HG03521 (cell line): ENCODE results near the gene ABL1.
"Not testable (repeated sequence)": the region's sequence is repeated elsewhere in the genome, so short reads cannot be mapped to it uniquely, and the experiment has no call there.

ENCODE experiments used
- ATAC-seq: cut with Tn5 transposase; IDR thresholded peaks from one replicate; pipeline ENCODE4 v1.9.1; 2021; ENCODE audit warnings: mild to moderate bottlenecking, moderate library complexity; ENCODE audit not compliant: unreplicated experiment

The ABL1 gene

DNA sequence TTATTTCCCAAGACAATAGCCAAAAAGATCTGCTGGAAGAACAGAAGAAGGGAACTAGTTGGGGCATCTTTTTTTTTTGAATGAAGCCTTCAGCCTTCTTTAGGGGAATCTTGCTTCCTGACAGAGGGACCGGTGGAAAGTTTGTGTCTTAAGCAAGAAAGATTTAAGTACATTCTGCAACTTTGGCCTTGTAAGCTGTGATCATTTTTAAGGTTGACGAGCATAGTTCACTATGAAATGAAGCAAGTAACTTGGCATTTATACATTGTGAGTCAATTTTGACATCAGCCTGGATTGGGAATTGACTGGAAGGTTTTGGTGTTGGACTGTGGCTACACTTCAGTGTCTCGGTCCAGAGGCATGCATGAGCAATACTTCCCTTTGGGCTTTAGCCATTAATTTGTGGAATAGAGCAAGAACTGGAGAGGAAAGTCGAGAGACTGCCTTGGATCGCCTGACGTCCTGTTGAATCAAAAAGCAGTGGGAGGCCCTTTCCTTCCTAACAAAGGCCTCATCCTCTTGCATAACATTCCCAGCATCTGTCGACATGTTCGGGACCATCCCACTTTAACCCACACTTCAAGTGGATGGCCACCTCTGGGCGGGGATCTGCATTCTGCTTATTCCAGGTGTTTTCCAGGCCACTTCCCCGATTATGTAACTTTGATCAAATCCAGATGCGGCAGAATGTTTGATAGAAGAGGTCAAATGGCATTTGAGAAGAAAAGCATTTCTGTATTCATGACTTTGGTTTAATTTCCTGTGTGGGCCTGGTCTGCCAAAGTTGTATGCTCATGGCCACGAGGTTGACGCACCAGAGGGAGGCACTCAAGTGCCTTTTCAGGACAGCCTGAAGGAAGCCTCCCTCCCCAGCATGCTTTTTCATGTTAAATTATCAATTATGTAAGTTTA is 12.5 kb downstream of the ABL1 start:
- ATAC-seq, result no peak

DNA sequence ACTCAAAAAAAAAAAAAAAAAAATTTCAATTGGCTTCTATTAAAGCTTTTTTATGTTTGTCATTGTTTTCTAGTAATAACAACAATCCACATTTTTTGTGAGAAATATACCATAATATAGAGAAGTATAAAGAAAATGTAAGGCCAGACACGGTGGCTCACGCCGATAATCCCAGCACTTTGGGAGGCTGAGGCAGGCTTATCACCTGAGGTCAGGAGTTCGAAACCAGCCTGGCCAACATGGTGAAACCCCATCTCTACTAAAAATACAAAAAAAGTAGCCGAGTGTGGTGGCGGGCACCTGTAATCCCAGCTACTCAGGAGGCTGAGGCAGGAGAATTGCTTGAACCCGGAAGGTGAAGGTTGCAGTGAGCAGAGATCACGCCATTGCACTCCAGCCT is 13.5 kb downstream of the ABL1 start:
- not testable (repeated sequence) for ATAC-seq

DNA sequence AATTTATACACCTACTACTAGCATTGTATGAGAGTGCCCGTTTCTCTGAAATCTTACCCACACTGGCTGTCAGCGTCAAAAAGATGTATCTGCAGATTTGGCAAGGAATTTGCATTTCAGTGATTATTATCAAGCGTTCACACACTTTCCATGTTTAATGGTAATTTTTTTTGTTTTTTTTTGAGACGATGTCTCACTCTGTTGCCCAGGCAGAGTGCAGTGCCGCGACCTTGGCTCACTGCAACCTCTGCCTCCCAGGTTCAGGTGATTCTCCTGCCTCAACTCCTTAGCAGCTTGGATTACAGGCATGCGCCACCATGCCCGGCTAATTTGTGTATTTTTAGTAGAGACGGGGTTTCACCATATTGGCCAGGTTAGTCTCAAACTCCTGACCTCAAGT is 14.3 kb downstream of the ABL1 start:
- ATAC-seq, result no peak

DNA sequence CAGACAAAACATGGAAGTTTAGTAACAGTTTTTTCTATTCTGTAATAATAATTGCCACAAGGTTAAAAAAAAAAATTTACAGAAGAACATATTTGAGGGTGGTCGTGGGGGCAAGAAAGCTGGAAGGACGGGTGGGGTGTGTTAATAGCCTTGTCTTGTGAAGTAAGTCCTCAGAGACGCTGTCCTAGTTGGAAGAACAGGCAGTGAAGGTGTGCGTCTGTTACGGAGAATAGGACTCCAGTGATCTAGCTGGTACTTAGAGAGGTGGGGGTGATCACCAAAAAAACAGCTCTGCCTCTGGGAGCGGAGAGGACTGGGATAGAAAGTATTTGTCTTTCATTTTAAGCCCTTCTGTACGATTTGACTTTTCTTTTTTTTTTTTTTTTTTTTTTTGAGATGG is 17.7 kb downstream of the ABL1 start:
- ATAC-seq, result no peak

DNA sequence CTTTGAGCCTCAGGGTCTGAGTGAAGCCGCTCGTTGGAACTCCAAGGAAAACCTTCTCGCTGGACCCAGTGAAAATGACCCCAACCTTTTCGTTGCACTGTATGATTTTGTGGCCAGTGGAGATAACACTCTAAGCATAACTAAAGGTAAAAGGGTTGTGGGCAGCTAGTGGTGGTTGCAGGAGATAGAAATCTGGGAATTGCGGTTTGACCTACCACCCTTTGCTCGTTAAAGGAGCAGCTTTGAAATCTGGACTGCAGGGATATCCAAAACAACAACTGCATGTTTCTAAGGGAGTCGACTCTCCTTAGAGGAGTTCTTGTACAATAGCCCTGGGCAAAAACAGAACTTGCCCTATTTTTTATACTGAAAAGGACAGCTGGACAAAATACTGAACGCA is 19.0 kb downstream of the ABL1 start:
- no peak for ATAC-seq

DNA sequence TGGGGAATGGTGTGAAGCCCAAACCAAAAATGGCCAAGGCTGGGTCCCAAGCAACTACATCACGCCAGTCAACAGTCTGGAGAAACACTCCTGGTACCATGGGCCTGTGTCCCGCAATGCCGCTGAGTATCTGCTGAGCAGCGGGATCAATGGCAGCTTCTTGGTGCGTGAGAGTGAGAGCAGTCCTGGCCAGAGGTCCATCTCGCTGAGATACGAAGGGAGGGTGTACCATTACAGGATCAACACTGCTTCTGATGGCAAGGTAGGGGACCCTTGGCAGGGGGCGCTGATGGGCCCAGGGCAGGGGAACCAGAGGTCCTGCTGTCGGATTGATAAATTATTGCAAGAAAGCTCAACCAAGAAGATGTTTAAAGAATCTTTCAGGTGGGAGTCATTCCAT is 19.8 kb downstream of the ABL1 start:
- no peak for ATAC-seq

DNA sequence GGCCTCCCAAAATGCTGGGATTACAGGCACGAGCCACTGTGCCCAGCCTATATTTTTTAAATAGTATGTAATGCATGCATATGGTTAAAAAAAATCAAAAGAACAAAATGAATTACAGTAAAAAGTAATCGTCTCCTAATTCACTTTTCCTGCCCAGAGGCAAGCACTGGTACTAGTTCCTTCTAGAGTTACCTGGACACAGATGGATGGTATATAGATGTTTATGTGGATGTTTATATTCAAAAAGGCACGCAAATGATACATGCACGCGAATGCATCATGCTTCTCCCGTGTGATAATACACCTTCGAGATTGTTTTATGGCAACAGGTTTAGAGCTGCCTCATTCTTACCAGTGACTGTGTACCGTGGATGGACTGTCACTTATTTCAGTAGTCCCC is 21.4 kb downstream of the ABL1 start:
- no peak for ATAC-seq

DNA sequence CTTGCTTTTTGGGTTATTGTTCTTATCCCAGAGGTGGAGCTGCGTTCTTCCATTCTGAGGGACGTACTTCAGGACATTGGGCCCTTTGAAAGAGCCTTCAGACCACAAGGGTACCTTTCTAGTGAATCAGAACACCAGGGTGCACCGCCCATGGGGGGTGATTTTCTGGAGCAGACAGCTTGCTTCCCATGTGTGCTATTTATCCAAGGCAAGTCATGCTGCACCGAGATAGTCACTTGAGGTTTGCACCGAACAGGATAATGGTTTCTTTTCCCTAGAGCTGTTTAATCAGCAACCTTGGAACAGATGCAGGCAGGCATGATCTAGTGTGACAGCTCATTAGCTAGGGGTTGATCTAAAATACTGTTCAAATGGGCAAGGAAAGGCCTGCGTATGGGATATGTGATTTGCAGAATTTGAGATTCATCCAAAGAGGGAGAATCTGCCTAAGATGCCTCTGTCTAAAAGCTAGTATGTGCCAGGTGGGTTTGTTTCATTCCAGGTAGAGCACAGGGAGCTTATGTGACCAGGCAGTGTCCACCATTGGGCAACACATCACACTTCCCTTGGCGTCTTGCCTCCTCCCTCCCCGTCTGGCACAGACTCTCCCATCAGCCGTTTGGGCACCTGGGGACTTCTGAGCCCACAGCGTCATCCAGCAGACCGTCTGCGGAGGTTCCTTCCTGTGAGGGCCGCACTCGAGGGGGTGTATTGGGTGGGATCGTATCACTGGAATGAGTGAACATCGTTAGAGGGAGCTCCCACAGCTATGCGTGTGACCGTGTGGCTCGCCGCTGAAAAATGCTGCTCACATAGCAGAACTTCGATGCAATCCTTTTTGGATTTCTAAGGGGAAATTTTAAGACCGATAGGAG is 23.0 kb downstream of the ABL1 start:
- no peak for ATAC-seq

DNA sequence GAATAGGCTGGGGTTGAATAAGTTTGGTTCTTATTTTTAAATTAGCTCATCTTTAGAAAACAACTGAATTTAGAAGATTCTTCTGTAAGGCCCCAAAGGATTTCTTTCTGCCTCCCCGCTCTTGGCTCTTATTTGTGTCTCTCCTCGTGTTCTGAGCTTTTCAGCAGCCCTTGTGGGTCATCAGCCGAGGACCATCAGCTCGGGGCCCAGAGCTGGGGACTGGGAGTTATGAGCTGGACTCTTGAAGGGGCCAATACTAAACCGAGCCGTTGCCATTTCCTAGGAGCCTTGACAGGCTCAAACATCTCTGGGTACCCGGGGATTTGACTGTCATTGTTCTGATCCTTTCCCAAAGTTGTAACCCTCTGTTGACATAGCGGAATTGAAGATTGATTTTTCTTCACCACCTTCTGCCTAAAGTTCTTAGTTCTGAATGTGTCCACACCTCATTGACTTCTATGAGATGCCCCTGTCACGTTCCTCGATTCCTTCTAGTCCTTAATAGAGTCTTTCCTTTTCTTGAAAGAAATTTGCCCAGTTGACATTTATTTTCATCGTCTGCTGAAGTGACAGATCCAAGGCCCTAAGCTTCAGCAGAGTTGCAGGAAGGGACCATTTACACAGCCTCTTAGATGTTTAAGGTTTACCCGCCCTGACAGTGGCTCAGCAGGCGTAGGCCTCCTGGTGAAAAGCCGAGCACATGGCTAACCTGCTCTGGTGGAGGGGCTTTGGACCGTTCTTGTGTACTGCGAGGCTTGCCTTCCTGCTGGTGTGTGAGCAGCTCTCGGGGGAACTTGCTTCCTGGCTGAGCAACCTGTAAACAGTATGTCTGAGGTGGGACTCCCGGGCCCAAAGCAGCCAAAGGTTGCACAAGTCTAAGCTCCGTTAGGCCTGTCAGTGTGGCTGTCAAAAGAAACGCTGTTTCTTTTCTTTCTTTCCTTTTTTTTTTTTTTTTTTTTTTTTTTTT is 24.0 kb downstream of the ABL1 start:
- no peak for ATAC-seq

DNA sequence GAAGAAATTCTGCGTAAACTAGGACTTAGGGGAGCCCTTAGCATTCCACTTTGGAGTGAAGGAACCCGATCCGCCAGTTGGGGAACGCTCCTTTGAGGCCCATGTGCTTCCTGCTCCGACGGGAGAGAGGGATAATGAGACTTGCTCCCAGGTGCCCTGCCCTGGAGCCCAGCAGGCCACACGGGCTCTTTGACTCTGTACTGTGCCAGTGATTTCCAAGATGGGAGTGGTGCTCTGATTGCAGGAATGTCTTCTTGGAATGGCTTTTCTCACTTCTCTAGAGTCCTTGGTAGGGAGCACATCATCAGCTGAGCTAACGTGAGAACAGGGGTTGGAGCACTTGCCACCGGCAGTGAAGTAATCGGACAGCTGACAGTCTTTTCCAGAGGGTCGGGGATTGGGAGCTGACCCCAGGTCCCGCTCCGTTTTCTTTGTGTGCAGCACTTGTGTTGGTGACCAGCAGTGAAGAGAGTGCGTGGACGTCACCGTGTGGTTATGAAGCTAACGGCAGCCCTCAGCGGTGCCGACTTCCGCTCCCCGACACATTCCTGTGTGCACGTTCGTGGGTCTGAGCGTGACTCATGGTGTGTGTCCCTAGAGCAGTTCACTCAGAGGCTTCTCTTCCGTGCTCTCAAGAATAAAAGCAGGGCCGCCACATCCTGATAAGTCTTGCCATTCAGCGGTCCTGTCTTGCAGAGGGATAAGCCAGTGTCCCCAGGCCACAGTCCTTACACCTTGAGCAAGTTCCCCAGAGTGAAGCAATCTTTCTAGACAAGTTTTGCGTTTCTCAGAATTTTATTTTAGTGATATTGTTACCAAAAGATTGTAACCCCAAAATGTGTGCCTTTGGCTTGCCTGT is 25.6 kb downstream of the ABL1 start:
- no peak for ATAC-seq

DNA sequence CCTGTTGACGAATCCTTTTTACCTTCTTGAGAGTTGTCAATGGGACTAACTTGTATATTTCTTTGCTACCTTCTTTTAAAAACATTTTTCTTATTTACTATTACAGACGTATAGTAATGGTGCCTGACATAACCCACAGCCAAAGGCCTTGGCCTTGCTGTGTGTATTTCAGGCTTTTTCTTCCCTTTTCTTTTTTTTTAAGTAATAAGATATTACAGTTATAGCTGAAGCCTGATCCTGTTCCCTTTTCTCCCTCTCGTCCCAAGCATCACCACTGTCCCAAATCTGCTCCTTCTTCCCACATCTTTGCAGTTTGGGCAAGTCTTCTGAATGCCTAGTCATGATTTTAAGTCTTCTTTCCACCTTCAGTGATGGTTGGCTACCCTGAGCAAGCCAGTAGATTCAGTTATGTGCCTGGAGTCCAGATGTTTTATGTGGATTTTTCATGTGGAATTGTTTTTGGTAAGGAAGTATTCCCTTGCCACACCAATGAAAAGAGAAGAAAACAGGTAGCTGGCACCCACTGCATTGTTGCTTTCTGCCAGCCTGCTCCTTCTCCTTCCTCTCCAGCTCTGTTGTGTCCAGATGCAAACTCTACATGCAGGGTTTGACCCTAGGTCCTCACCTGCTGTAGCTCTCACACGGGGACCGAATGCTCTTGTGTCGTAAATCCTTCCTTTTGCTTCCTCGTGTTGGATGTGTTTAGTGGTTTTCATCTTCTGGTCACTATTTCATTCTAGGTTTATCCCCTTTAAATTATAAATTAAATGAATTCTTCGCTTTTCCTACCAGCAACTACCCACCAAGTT is 26.5 kb downstream of the ABL1 start:
- no peak for ATAC-seq

DNA sequence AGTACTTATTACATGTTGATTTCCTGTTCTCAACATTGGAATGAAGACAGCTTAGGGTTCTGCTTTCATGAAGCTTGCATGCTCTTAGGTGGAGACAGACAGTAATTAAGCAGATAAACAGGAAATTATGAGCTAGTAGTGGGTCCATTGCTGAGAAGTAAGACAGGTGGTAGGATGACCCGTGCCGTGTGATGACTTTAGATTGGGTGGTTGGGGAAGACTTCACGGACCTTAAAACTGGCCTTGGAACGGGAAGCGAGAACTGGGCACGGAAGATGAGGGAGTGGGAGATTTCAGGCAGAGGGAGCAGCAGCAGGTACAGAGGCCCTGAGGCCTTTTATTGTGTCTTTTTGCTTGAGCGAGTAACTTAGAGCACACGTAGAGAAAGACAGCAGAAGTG is 27.2 kb downstream of the ABL1 start:
- ATAC-seq, result no peak

DNA sequence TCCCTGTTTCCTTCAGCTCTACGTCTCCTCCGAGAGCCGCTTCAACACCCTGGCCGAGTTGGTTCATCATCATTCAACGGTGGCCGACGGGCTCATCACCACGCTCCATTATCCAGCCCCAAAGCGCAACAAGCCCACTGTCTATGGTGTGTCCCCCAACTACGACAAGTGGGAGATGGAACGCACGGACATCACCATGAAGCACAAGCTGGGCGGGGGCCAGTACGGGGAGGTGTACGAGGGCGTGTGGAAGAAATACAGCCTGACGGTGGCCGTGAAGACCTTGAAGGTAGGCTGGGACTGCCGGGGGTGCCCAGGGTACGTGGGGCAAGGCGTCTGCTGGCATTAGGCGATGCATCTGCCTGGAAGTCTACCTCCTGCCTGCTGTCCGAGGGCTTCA is 27.7 kb downstream of the ABL1 start:
- ATAC-seq, result no peak

DNA sequence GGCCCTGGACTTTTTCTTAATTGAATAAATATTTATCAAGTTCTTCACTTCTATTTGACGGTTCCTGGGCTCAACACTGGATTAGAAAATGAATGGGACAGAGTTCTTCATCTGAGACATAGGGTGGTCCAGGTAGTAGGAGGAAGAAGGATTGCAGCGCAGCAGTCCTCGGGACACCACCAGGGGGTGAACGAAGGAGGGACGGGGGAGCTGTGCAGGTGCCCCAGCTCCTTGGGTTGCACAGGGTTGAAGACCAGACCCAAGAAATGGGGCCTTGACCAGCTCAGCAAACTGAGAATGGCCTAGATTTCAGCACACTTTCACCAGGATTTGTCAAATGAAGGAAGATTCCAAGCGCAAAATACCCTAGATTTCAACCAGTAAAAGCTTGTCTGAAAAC is 29.5 kb downstream of the ABL1 start:
- no peak for ATAC-seq

DNA sequence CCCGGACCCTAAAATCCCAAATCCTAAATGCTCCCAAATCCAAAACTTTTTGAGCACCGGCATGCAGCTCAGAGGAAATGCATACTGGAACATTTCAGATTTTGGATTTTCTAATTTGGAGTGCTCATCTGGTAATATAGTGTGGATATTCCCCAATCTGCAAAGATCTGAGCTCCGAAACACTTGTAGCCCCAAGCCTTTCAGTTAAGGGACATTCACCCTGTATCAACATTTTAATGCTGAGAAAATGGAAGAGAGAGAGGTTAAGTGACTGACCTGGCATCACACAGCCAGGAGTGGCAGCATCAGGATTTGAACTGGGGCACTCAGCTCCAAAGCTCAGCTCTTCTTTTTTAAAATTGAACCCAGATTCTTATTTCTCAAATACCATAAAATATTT is 30.9 kb downstream of the ABL1 start:
- ATAC-seq, result no peak

DNA sequence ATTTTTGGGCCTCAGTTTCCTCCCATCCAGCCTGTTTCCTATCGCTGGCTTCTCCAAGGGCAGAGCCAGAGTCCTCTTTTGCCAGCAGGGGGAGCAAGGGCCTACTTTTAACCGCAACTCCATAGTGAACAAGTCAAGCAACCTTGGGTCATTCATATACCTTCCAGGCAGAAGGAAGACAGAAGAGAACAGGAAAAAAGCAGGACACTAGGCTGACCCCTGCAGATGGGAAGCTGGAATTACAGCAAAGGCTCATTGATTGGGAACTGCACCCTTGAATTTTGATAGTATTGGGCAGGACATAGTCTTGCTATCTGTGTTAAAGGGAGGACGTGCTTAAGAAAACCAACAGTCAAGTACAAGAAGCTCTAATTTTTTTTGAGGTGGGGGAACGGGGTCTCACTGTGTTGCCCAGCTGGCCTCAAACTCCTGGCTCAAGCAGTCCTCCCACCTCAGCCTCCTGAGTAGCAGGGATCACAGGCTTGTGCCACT is 31.5 kb downstream of the ABL1 start:
- no peak for ATAC-seq

DNA sequence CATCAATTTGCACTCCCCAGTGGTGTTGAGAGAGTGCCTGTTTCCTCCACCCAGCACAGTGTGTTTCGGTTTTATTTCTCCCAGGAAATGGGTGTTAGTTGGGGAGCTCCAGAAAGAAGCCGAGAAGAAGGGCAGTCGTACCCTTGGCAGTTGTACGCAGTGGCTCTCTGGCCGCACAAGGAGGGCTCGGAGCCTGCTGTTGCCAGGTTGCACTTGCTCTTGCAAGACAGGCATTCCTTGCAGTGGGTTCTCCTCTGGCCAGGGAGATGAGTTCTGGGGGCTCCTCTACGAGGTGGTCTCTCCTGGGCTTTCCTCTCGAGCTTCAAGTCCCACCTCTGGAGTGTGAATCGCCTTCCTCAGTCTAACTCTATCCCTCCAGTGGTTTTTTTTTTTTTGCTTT is 32.5 kb downstream of the ABL1 start:
- ATAC-seq, result no peak

DNA sequence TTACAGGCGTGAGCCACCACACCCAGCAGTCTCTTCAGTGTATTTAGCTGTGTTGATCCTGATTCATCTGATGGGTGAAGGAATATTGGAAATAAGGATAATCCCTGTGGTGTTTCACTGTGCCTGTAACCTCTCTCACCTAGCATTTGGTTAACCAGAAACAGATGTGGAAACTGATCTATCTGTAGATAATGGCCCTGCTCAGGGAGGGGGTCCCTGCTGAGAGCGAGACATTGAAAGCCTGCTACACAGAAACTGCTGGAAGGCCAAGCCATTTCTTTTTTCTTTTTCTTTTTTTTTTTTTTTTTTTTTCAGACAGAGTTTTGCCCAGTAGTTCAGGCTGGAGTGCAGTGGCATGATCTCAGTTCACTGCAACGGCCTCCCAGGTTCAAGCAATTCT is 33.2 kb downstream of the ABL1 start:
- ATAC-seq, result no peak

DNA sequence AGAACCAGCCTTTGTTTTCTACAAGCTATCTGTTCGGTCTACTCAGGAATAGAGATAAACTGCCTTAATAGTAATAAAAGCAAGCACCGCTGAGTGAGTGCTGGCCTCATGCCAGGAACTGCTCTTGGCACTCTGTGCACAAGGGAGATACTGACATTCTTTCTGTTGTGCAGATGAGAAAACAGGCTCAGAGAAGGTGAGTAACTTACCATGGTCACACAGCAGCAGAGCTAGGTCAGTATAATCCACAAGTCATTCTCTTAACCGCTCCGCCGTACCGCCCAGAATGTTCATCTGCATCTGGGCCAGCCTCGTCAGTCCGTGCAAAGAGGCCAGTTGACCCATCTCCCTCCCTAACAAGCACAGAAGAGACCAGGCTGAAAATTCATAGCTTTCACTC is 34.2 kb downstream of the ABL1 start:
- ATAC-seq, result no peak
